NCI-H1436 (cell line): Measurements from ENCODE around the gene DCAF7.

Experiments
- DNase-seq: peaks from one replicate; lab custom pipeline; 2025; lab: John Stamatoyannopoulos, UW

DCAF7 gene

DNA sequence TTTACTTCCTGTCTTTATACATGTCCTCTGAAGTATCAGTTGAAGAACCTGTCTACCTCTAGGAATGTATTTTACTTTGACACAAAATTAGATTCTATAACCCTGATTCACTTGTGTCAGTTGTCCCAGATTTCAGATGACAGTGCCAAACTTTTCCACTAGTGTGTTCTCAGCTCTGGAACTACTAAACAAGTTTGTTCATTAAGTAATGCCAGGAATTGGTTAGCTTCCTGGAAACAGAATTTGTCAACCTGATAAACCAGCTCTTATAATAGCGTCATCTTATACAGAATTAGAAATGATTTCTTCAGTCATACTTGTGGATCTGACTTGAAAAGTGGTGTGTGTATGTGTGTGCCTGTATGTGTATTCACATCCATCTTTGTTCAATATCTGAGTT lies 79.3 kb downstream of the DCAF7 start:
- no peak for DNase-seq

DNA sequence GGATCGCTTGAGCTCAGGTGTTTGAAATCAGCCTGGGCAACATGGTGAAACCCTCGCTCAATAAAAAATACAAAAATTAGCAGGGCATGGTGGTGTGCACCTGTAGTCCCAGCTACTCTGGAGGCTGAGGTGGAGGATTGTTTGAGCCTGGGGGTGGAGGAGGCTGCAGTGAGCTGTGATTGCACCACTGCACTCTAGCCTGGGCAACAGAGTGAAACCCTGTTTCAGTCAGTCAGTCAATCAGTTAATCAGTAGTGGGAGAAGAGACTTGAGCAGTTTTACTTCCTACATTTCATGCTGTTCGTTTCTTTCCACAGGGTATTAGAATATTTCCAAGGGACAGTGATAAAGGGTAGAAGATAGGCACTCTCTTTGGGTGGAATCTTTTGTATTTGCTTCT lies 80.8 kb downstream of the DCAF7 start:
- DNase-seq: no peak

- no peak for DNase-seq
Observed at GRCh38 chr17:63631626-63632025, 81.3 kb downstream of the DCAF7 start.

DNA sequence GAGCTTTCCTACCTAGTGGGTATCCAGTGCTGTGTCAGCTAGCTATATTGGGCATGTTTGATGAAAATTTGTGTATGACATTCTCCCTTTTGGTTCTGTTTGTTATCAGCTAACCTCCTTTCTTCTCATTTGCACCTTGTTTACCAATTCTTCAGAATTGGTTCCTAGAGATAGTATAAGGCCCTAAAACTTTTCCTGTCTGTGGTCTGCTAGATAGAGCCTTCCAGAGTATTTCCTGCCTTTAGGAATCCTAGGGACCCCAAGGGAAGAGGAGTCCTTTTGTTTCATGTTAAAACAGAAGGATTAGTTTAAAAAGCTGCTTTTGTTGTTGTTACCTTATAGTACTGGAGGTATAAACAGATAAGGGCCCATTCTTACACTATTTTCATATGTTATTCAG lies 83.5 kb downstream of the DCAF7 start:
- DNase-seq: no peak

DNA sequence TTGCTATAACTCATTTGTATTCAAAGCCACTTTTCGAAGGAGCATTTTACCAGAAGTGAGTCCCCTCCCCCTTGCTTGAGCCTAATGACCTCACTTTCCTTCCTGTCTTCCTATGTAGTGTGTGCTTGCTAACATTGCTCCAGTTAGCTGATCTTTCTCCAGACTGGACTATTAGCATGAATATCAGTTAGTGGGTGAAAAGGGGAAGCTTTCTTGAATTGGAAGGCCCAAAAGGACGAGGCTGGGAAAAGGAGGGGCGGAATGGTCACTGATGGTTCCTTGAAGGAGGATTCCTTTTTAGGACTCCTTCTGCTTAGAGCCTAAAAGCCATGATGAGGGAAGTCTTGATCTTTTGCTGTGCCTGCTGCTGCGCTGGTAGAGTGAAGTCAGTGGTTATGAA lies 83.9 kb downstream of the DCAF7 start:
- DNase-seq: no peak

DNA sequence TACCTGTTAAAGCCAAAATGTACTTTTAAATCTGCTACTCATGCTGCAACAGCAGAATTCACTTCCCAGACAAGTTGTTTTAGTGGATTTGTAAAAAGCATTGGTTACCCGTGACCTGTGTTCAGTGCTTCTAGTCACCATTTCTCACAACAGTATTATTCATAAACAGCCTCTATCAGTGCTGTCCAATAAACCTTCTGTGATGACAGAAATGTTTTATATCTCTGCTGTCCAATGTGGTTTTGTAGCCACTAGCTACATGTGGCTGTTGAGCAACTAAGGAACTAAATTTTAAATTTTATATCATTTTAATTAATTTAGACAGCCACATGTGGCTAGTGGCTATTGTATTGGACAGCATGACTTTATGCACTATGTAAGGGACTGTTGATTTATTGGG lies 84.5 kb downstream of the DCAF7 start:
- no peak for DNase-seq

DNA sequence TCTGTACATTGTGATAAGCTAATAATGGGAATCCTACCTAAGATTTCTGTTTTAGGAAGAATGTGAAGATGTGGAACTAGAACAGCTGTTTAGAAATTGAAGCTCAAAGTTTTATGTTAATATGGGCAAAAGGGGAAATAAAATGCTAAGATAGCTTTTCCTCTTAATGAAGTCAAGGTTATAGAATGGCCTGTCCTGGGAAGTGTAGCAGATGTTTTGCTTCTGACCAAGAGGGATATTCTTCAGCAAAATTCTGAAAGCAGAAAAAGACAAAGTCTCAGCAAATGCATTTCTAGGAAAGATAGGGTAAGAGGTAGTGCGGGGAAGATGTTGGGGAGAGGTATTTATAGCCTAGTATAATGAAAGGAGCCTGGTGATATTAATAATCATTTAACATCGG lies 85.0 kb downstream of the DCAF7 start:
- no peak for DNase-seq

DNA sequence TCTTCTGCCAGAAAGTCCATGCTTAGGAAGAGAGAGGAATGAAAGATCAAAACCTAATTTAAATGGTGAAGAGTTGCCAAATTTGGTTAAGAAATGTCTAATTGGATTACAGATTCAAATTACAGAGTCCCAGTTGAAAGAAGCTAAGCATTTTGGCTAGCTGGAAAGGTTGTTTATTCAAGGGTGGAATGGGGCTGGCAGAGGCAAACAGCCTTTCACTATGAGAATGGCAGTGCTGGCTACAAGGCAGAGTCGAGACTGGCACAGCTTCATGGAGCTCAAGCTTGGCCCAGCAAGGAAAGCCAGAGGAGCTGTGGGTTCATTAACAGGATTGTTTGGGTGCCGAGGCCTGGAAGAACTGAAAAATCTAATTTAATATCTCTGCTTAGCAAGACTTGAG lies 85.5 kb downstream of the DCAF7 start:
- no peak for DNase-seq

DNA sequence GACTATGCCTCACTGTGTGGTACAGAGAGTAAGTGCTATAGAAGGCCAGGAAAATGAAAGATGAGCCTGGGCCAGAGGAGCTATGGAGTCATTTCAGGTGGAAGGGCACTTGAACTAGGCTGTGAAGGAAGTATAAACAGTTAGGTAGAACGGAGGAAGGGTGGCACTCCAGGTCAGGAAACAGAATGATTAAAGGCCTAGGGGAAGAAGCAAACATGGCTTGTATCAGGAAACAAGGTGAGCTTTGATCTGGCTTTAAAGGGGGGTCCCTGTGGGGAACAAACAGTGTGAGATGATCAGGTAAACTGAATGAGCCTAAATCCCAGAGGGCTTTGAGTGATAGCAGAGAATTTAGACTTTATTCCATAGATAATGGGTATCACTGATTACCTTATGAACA lies 88.8 kb downstream of the DCAF7 start:
- DNase-seq: no peak

- no peak for DNase-seq
Observed at GRCh38 chr17:63640038-63640437, 89.8 kb downstream of the DCAF7 start.

DNA sequence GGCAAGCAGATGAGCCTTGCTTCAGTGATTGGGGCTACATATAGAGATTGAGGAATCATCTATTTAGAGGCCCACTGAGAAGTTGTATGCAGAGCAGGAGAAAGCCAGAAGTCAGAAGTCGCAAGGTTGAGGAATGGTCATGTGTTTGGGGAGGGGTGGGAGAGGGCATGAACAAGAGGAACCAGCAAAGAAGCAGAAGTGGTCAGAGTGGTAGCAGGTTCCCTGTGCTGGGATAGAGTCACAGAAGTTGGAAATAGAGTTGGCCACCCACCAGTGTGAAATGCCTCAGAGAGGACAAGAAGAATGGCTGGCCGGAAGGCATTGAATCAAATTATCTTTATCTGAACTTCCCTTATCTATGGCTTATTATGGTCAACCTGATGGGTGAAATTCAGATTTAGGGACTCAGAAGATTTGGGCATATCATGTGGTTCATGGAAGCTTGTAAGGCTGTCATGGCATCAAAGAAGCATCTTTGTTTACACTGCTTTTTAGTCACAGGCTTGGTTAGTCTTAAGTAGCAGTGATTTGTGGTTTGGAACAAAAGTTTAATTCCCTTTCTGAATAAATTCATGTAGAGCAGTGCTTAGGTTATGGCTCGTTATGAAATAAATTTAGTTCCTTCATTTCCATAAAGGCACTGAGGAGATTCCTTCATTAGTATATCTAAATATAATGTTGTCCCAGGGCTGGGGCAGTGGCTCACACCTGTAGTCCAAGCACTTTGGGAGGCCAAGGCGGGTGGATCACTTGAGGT lies 91.6 kb downstream of the DCAF7 start:
- no peak for DNase-seq
